Frontal cortex (tissue), 4 donors: ENCODE measurements around the gene AHR. TPM values are rescaled to one million over a fixed set of nuclear protein-coding genes. Genes with fewer than 3 reads are reported as not detected.

Source experiments
- DNase-seq, 2 donors: peaks; one replicate each; pipeline ENCODE4 v3.0.0; 2012; ENCODE audit warnings: low spot score in 2 of 2
- FAIRE-seq: peaks from 2 replicates; lab custom pipeline; 2012; peaks lifted over from hg19 to GRCh38; lab: Jason Lieb, UNC
- total RNA-seq: library from RNA; depleted of rRNA; stranded (reverse); fragments of >200 nt; gene quantifications from one replicate; pipeline ENCODE4 v1.2.3, GENCODE V29; 2014
- donor health status: control.
- donor health status: control.
- donor health status: control.

The AHR gene
- total RNA-seq, 1 donor from 2014 or later, result 13.9 TPM

- peak; percentile 81 for FAIRE-seq
- DNase-seq, result no peak
These were observed 3.3 kb downstream of the AHR start for GRCh38 chr7:17301471-17302456.

- no peak for DNase-seq
- FAIRE-seq, result peak; percentile 93
These were observed 4.2 kb downstream of the AHR start for GRCh38 chr7:17302575-17303142.

GRCh38 chr7:17304926-17305325, 6.5 kb downstream of the AHR start:
- FAIRE-seq (no peak), DNase-seq (no peak)

GRCh38 chr7:17305387-17306171, 7.1 kb downstream of the AHR start:
- FAIRE-seq (no peak), DNase-seq (no peak)

- DNase-seq (no peak), FAIRE-seq (no peak)
These were observed 8.5 kb downstream of the AHR start for GRCh38 chr7:17307000-17307399.

- no peak for DNase-seq
- FAIRE-seq, result no peak
These were observed 9.1 kb downstream of the AHR start for GRCh38 chr7:17307558-17307957.

DNA sequence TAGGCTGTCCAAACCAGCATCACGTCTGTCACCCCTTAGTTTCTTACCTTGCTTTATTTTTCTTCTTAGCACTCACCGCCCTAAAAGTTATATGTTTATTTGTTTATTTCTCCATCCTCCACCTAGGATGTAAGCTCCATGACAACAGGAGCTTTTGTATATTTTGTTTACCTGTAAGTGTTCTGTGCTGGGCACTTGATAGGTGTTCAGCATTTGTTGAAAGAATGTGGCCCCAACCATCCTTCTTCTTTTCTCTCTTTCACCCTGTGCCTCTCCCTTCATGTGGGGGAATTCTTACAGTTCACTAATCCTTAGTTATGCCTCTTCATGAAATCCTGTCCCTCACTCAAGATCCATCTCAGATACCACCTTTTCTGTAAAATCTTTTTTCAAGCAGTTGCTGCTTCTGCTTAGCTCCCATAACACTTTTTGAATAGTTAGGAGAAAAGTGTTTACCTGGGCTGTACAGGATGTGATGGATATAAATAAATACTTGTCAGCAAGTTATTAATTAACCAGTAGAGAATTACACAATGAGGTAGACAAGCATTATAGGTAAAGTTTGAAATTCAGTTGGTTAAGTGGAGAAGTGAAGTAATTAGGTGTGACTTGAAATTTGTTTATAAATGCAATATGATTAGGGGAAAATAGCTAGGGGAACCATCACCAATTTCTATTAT, 9.7 kb downstream of the AHR start:
- no peak for FAIRE-seq
- DNase-seq, result no peak

GRCh38 chr7:17311194-17311593, 12.7 kb downstream of the AHR start:
- DNase-seq, result no peak
- FAIRE-seq, result no peak

DNA sequence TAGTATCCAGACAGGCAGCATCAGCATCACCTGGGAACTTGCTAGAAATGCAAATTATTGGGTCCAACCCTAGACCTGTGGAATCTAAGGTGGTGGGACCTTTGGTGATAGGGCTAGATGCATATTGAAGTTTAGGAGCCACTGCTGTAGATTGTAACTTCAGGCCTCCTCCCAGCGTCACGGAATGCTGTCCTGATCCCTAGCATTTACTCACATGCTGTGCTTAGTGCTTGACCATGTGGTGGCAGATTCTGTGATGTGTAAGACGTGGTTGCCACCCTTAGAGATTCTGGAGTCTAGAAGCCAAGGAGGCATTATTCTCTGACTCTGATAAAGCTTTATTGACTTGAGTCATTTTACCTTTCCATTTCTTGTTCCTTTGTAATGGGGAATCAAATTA, 13.5 kb downstream of the AHR start:
- FAIRE-seq, result no peak
- DNase-seq, result no peak

GRCh38 chr7:17312641-17313040, 14.2 kb downstream of the AHR start:
- FAIRE-seq, result no peak
- DNase-seq, result no peak

GRCh38 chr7:17313194-17313593, 14.7 kb downstream of the AHR start:
- FAIRE-seq (no peak), DNase-seq (no peak)

DNA sequence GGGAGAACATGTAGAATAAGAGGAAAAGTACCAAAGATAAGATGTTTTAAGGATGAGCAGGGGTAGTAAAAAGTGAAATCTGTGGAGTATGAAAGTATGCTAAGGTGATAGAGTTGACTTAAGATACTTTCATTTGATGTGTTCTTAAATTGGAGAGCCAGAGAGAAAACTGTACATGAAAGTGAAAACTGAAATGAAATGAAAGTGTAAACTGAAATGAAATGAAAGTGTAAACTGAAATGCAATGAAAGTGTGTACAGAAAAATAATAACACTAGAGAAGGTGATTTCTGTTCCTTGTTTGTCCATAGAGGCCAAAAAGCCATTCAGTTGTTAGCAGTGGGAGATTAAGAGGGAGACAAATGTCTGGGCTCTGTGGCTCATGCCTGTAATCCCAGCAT, 17.5 kb downstream of the AHR start:
- FAIRE-seq (no peak), DNase-seq (no peak)

- DNase-seq, result no peak
- FAIRE-seq, result no peak
These were observed 19.7 kb downstream of the AHR start for GRCh38 chr7:17318146-17318545.

- DNase-seq, result no peak
- no peak for FAIRE-seq
These were observed 21.0 kb downstream of the AHR start for GRCh38 chr7:17319164-17320101.

DNA sequence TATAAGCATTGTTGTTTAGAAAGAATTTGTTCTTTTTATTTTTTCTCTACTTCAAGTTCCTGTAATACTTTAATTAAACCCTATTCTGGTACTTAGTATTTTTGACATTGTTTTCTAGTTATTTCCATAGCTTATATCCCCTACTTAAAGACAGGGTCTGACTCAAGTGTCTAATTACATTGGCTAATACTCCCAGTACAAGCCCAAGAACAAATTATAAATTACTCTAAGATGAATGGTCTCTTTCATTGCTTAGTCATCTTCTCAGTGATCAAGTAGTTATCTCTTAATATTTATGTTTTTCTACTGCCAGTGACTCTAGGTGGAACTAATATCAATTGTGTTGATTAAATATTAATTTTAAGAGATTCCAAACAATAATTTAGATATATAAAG, 21.6 kb downstream of the AHR start:
- DNase-seq, result no peak
- no peak for FAIRE-seq

DNA sequence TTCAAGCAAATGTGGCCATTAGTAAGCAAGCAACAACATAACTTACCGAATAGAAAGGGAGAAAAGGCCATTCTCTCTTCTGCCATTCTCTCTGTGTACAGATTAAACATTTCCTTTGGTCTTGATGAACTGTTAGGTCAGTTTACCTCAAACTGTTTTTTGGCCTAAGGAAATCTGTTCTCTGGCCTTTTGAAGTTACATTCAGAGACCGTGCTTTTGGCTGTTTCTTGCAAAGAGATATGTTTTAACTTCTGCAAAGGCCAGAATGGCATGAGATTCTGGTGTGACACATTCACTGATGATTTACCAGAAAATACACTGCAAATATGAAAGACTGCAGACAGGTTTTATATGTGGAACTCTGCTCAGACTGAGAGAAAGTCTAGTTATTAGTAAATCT, 22.2 kb downstream of the AHR start:
- no peak for DNase-seq
- FAIRE-seq, result no peak

DNA sequence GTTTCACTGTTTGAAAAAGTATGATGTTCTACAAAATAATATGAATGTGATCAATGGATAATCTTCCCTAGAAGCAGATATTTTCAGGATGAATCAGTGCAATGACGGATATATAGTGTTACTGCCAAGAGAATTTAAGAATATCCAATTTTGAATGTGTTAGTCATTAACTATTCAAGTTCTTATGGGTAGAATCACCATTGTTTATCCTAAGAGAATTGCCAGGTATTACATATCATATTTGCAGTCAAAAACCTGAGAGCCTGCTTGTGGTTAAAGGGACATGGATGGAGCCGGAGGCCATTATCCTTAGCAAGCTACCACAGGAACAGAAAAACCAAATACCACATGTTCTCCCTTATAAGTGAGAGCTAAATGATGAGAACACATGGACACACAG, 26.9 kb downstream of the AHR start:
- no peak for FAIRE-seq
- DNase-seq, result no peak

DNA sequence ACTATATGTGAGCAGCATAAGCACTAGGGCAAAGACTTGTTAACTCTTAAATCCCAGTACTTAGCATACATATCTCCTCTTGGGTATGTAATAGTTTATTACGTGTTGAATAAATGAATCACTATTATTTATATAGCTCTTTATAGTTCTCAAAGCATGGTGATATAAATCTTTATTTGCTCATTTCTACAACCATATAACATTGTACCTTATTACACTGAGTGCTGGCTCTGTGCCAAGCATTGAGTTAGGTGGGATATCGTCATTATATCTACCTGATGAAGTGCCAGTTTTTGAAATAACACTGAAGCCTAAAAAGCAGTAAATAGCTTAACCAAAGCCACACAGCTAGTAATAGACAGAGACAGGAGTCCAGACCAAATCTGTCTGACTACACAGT, 27.9 kb downstream of the AHR start:
- FAIRE-seq (no peak), DNase-seq (no peak)

GRCh38 chr7:17328641-17329040, 30.2 kb downstream of the AHR start:
- DNase-seq (no peak), FAIRE-seq (no peak)
